ENCODE results near the gene IP6K3. TPM values are rescaled to one million over a fixed set of nuclear protein-coding genes. Genes with fewer than 3 reads are reported as not detected.
A peak's percentile ranks its signal among the peaks of the same experiment; 100 is the strongest.

Gene IP6K3
- total RNA-seq, 1 donor from 2014 or later = not detected

DNA sequence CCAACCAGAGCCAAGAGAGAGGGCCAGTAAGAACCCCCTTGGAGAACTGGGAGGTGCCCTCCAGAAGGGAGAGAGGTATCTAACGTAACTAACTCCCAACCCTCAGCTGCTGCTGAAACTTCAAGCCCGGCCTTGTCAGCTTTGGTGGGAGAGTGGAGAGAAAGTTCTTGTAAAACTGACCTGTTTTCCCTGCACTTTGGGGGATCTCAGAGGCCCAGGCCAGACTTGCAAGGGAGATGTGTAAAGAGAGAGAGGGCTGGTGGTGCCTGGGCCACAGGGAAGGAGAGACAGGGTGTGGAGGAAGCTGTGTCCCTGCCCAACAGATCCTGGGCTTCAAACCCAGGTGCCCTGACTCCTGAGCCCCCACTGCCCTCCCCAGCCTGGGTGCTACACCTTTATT lies 17.3 kb upstream of the IP6K3 start:
- Mint-ChIP-seq H3K4me3 (no peak overlapping the region), H3K36me3 (ENCODE audit: low read depth) (no peaks in the 10 kb centered on the region), H3K27me3 (peaks cover 19% of the 10 kb centered on the region), H3K27ac (no peak overlapping the region), H3K9me3 (no peaks in the 10 kb centered on the region), H3K4me1 (no peaks in the 10 kb centered on the region)
- no peak for ATAC-seq (ENCODE audit: low read depth)
- ChIA-PET POLR2A (no interaction called here), CTCF (interaction anchor here (1.0 kb wide), 1 partner anchor 9 kb away, joined by 3 read pairs; no protein-coding TSS in a partner anchor)
- no peak for DNase-seq
- intact Hi-C loops (cut with micrococcal nuclease) = no loop called here
- no peak for TF ChIP-seq CTCF (IDR thresholded peaks at IDR 0.05)

DNA sequence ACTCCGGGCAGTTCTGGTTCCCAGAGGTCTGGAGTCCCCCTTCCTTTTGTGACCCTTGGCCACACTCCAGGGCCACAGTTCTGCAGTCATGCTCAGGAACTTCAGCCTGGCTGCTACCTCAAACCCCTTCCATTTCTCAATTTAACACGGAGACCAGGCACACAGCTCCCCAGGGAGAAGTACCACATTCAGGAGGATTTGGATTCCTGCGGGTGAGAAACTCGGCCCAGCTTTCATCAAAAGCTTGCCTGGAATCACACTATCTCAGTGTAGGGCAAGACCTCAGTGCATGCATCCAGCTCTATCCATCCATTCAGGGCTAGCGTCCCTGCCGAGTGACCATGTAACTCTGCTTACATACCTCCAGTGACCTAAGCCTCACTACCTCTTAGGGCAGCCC lies 16.8 kb upstream of the IP6K3 start:
- intact Hi-C loops (cut with micrococcal nuclease) = no loop called here

GRCh38 chr6:33762713-33763112 lies 16.0 kb upstream of the IP6K3 start:
- Mint-ChIP-seq H3K27me3 (peaks cover 16% of the 10 kb centered on the region), H3K9me3 (no peaks in the 10 kb centered on the region), H3K4me1 (no peaks in the 10 kb centered on the region), H3K27ac (no peak overlapping the region), H3K36me3 (ENCODE audit: low read depth) (no peaks in the 10 kb centered on the region), H3K4me3 (no peak overlapping the region)
- intact Hi-C loops (cut with micrococcal nuclease) = no loop called here
- ChIA-PET CTCF (no interaction called here), POLR2A (no interaction called here)
- no peak for ATAC-seq (ENCODE audit: low read depth)
- TF ChIP-seq CTCF (IDR thresholded peaks at IDR 0.05) = no peak
- DNase-seq = no peak

More for the DNA sequence above, 16.8 kb upstream of the IP6K3 start:
- DNase-seq (no peak), ATAC-seq (ENCODE audit: low read depth) (no peak)
- H3K4me1 Mint-ChIP-seq = no peaks in the 10 kb centered on the region
- H3K36me3 Mint-ChIP-seq (ENCODE audit: low read depth) = no peaks in the 10 kb centered on the region
- no peaks in the 10 kb centered on the region for H3K9me3 Mint-ChIP-seq
- TF ChIP-seq CTCF (IDR thresholded peaks at IDR 0.05) = no peak
- POLR2A ChIA-PET = no interaction called here
- H3K27ac Mint-ChIP-seq = no peak overlapping the region
- H3K4me3 Mint-ChIP-seq = no peak overlapping the region
- CTCF ChIA-PET = interaction anchor here (1.0 kb wide), 1 partner anchor 9 kb away, joined by 3 read pairs; no protein-coding TSS in a partner anchor
- H3K27me3 Mint-ChIP-seq = peaks cover 19% of the 10 kb centered on the region

DNA sequence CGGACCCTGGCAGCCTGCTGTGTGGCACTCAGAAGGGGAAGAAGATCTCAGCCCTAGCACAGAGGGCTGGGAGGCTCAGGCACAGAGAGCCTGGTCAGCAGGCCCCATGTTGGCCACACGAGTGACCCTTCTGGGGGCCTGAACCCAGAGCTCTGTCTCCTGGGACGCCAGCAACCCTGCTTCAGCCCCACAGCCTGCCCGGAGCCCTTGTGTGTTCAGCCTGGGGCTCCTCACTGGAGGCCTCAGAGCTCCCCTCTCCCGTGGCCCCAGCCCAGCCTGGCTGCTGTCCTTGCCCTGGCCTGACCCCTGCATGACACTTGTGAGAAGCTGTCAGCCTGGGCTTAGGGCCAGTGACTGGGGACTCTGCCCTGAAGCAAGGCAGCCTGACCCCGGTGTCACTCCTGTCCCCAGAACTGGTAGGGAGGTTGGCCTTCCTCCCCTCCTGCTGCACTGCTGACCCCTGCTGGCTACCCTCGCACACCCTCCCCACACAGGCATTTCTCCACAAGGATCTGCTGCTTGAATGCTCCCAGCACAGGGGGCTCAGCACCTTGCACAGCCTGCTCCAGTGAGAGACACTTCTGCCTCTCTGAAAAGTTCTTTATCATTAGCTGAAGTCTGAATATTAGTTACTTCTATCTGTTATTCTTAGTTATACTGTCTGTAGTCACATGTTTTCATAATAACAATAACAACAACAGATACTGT lies 15.4 kb upstream of the IP6K3 start:
- CTCF ChIA-PET = interaction anchor here (1.0 kb wide), 1 partner anchor 18 kb away, joined by 3 read pairs; no protein-coding TSS in a partner anchor
- TF ChIP-seq CTCF (IDR thresholded peaks at IDR 0.05) = no peak
- ATAC-seq (ENCODE audit: low read depth) = peak; percentile 42

GRCh38 chr6:33761581-33761921 lies 14.8 kb upstream of the IP6K3 start:
- ChIA-PET CTCF (interaction anchor here (1.0 to 1.1 kb wide), 2 partner anchors 17 to 57 kb away, joined by 3 read pairs; no protein-coding TSS in a partner anchor), POLR2A (no interaction called here)
- no peak overlapping the region for H3K4me3 Mint-ChIP-seq

More for the DNA sequence above, 15.4 kb upstream of the IP6K3 start:
- Mint-ChIP-seq H3K9me3 (no peaks in the 10 kb centered on the region), H3K27me3 (peaks cover 13% of the 10 kb centered on the region), H3K27ac (no peak overlapping the region), H3K4me3 (no peak overlapping the region), H3K4me1 (no peaks in the 10 kb centered on the region), H3K36me3 (ENCODE audit: low read depth) (no peaks in the 10 kb centered on the region)
- POLR2A ChIA-PET = no interaction called here
- DNase-seq = no peak
- intact Hi-C loops (cut with micrococcal nuclease) = no loop called here

More at GRCh38 chr6:33761581-33761921, 14.8 kb upstream of the IP6K3 start:
- DNase-seq (no peak), ATAC-seq (ENCODE audit: low read depth) (no peak)
- H3K36me3 Mint-ChIP-seq (ENCODE audit: low read depth) = no peaks in the 10 kb centered on the region
- H3K4me1 Mint-ChIP-seq = no peaks in the 10 kb centered on the region
- intact Hi-C loops (cut with micrococcal nuclease) = no loop called here
- H3K27me3 Mint-ChIP-seq = peaks cover 12% of the 10 kb centered on the region
- H3K27ac Mint-ChIP-seq = no peak overlapping the region
- no peak for TF ChIP-seq CTCF (IDR thresholded peaks at IDR 0.05)
- H3K9me3 Mint-ChIP-seq = no peaks in the 10 kb centered on the region
